HL-60/S4 (cell line): ENCODE results near the gene CPA4.

Source experiments
- in situ Hi-C: fragments of 300-500 bp; cut with MboI; formaldehyde crosslinking; loops from 2 replicates; pipeline ENCODE4 v1.14.3; 2022; ENCODE audit warnings: low sequenced_read_pairs

The CPA4 gene

GRCh38 chr7:130342701-130343380 is 49.9 kb downstream of the CPA4 start:
- in situ Hi-C loops = no loop called here

- in situ Hi-C loops = no loop called here
These were observed 51.4 kb downstream of the CPA4 start, which contains the start of gene CPA5 for GRCh38 chr7:130344271-130344866. Gene CPA5, plus strand, starts transcription at chr7:130344816. Its CDS starts 1,670 bp downstream, at chr7:130346486.

DNA sequence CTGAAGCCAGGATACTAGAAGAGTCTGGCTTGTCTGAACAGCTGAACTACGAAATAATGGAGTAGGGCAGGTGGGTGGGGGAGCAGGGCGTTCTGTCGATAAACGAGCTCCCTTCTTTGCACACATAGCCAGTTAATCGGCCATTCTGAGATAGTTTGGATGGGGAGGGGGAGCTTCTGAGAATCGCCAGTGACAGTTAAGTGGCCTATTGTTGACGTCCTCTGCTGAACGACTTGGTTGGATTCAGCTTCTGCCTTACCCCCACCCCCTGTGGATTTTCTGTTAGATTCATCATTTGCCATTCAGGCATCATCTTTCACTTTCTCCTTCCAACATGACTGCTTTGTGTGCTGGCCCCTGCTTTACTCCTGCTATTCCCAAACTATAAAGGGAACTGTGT is 52.2 kb downstream of the CPA4 start:
- in situ Hi-C loops = no loop called here

- in situ Hi-C loops = no loop called here
These were observed 52.8 kb downstream of the CPA4 start for GRCh38 chr7:130345725-130346124.

GRCh38 chr7:130346177-130346905 is 53.4 kb downstream of the CPA4 start:
- in situ Hi-C loops = no loop called here

- in situ Hi-C loops = no loop called here
These were observed 54.0 kb downstream of the CPA4 start for GRCh38 chr7:130346941-130347340.

DNA sequence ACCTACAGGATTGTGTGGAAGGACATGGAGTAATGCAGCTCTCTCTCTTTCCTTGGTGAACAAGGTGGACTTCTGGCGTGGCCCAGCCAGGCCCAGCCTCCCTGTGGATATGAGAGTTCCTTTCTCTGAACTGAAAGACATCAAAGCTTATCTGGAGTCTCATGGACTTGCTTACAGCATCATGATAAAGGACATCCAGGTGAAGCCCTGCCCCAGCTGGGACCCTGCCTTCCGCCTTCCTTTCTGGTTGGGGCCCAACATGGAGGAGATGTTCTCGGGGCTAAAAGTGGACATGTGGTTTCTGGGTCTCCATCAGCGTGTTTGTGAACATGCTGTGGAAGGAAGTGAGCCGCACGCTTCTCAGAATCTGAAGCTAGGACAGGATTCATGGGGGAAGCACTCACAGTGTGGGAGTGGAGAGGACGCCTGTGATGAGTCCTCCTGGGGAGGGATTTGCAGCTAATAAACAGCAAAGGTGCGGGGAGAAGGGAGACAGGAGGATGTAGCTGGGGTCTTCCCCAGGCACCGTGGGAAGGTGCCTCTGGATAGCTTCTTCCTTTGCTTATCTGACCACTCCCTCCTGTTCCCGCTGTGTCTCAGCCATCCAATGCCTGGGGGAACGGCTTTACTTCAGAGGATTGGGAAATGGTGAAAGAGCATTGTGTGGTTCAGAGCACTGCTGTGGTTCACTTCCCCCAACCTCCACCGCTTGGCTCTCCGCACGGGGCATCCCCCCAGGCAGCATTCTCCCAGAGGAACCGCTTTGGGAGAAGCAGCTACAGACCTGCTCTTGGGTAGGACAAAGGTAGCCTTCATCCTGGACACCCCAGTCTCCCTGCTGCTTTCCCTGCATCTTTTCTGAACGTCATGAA is 57.2 kb downstream of the CPA4 start:
- in situ Hi-C loops = no loop called here

DNA sequence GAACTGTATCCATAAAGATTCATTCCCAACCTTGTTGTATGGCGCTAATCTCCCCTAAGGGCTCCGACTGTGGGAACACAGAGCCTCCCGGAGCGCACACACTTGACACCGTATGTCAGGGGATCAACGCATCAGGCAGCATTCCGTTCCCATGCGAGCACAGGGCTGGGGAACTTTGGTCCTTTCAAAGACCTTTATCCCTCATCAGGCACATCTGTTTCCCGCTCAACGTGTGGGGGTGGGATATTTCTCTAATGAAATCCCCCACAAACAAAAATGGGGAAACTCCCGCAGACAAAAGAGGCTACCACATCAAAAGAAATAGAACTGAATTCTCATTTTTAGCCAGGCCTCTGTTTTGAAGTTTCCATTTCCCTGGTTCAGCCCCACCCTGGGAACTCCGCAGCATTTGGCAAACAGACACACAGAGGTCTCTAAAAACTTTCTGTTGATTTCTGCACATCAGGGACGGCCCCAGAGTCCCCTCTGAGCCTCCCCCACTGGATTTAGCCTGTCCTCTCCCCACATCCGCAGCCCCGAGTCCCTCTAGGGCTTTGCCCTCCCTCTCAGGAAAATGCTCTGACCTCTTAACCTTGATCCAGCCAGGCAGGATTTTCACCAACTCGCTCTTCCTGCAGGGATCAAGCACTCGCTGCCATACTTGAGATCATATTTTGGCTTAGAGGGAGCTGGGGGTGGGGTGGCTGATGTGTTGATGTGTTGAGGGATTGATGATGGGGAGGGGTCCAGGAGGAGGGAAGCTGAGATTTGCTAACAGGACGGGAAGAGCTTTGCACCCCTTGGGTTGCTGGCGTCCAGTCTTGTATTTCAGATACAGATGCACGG is 58.2 kb downstream of the CPA4 start:
- in situ Hi-C loops = no loop called here

- in situ Hi-C loops = no loop called here
These were observed 58.8 kb downstream of the CPA4 start for GRCh38 chr7:130351791-130352090.

- in situ Hi-C loops = no loop called here
These were observed 59.5 kb downstream of the CPA4 start for GRCh38 chr7:130352194-130353074.

DNA sequence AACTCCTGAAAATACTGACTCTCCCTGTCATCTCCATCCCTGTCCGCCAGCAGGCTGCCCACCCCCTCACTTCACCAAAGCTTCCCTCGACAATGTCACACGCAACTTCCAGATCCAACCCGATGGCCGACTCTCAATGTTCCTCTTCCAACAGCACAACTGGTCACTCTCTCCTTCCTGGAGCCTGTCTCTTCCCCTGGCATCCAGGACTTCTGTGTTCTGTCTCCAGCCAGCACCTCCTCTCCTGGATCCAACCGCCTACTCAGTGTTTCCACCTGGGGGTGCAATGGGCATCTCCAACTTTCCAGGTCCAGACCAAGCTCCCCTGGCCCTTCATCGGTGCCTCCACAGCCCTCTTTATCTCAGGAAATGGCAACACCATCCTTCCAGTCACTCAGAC is 60.2 kb downstream of the CPA4 start:
- in situ Hi-C loops = no loop called here

DNA sequence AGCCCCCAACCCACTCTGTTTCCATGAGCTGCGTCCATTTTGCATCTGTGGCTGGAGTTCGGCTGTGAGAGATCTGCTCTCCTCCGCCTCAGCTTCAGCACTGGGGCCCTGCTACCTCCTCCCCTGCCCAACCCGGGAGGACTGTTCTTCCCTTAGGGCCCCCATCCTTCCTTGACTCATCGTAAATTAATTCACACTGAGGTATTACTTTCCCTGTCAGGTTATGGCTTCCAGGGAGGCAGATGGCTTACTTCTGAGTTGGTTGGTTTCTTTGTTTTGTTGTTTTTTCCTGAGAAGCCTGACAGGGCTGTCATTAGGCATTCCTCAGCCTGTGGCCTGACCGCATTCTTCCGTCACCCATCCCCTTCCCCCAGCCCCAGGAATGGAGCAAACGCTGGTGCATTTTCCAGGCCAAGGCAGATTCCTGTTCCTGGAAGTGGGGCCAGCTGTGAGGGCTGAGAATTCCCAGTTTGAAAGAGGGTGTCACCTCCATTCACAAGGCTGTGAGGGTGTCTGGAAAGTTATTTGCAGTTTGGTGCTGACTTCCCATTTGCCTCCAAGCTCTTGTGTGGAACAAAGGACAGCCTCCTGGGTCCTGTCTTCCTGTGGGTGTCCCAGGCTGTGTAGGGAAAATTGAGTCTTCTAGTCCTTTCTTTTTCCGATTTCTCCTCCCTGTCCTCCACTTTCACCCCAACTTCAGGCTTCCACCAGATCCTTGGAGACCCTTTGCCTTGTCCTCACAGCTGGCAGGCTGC is 63.3 kb downstream of the CPA4 start:
- in situ Hi-C loops = no loop called here

DNA sequence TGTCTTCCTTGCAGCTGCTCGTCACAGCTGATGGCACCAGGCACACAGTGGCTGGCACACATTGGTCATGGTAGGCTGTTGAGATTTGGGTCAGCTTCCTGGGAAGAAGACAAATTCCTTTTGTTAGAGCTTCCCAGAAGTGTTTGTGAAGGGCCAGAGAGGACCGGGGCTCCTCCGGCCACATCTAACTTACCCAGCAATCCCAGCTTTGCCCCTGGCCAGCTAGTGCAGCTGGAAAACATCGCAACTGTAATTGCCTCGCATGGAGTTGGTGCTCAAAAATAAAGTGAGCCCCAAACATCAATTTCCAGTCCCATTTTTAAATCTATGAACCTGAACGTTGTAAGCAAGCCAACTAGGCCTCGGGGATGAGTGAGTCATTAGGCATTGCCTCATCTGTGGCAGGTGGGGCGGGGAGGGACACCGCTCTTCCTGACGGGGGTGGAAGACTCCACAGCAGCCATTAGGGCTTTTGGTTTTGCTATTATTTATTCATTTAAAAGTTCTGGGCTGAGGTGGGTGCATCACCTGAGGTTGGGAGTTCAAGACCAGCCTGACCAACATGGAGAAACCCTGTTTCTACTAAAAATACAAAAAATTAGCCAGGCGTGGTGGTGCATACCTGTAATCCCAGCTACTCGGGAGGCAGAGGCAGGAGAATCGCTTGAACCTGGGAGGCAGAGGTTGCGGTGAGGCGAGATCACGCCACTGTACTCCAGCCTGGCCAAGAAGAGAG is 64.1 kb downstream of the CPA4 start:
- in situ Hi-C loops = no loop called here

DNA sequence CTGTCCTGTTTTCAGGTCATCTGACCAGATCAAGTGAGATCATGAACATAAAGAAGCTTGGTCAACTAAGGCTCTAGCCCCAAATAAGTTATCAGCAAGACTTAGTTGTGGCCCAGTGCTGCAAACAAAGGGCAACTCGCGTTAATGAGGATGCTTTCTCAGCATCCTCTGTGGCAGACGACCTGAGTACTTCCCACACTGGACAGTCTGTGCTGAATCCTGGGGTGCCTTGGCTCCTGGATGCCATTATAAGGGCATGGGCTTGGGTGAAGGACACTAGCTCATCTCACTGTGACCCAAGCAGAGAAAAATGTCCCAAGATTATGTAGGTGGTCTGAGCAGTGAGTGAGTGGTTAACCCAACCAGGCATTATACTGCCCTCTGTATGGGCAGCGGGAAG is 65.5 kb downstream of the CPA4 start:
- in situ Hi-C loops = no loop called here

DNA sequence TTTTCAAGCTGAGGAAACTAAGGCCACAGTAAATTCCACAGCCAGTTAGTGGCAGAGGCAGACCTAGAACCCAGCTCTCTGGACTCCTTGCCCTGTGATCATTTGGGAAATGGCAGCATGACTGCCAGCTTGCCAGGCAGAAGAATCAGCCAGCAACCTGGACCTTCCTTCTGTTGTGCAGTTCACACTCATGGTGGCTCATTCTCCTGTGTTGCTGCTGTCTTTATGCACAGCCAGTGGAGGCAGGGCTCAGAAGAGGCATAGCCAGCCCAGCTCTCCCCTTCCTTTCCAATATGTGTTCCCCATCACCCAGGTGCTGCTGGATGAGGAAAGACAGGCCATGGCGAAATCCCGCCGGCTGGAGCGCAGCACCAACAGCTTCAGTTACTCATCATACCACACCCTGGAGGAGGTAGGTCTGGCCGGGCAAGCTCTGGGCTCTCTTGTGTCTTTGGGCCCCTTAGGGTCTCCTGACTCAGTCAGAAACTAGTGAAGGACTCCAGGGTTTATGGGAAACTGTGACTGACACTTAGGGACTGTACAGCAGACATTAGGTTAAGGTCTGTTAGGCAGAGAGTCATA is 66.4 kb downstream of the CPA4 start:
- in situ Hi-C loops = no loop called here

- in situ Hi-C loops = no loop called here
These were observed 67.6 kb downstream of the CPA4 start for GRCh38 chr7:130360518-130360917.

GRCh38 chr7:130361681-130362080 is 68.7 kb downstream of the CPA4 start:
- in situ Hi-C loops = no loop called here
